Measurements from ENCODE around the gene DNASE1L3. TPM values are rescaled to one million over a fixed set of nuclear protein-coding genes. Genes with fewer than 3 reads are reported as not detected.
"Not testable (repeated sequence)": the region's sequence is repeated elsewhere in the genome, so short reads cannot be mapped to it uniquely, and the experiment has no call there.

Gene DNASE1L3
- 2.3 TPM for total RNA-seq

- DNase-seq (ENCODE audit: low spot score) = no peak
These were observed at the start of gene DNASE1L3 for GRCh38 chr3:58210761-58211460. DNASE1L3 (minus strand) TSS chr3:58210972; CDS start chr3:58210906, 66 bp downstream.

- no peak for DNase-seq (ENCODE audit: low spot score)
These were observed 49.5 kb upstream of the DNASE1L3 start for GRCh38 chr3:58260261-58260731.

GRCh38 chr3:58258392-58259055 lies 47.8 kb upstream of the DNASE1L3 start:
- DNase-seq (ENCODE audit: low spot score) = no peak

- no peak for DNase-seq (ENCODE audit: low spot score)
These were observed 45.7 kb upstream of the DNASE1L3 start for GRCh38 chr3:58256511-58256910.

- DNase-seq (ENCODE audit: low spot score) = no peak
These were observed 45.3 kb upstream of the DNASE1L3 start for GRCh38 chr3:58256061-58256460.

GRCh38 chr3:58254144-58254543 lies 43.4 kb upstream of the DNASE1L3 start:
- no peak for DNase-seq (ENCODE audit: low spot score)

- no peak for DNase-seq (ENCODE audit: low spot score)
These were observed 40.9 kb upstream of the DNASE1L3 start for GRCh38 chr3:58251631-58252035.

- DNase-seq (ENCODE audit: low spot score) = no peak
These were observed 39.4 kb upstream of the DNASE1L3 start for GRCh38 chr3:58250093-58250707.

- DNase-seq (ENCODE audit: low spot score) = no peak
These were observed 38.8 kb upstream of the DNASE1L3 start for GRCh38 chr3:58249358-58250092.

GRCh38 chr3:58246148-58247047 lies 35.6 kb upstream of the DNASE1L3 start:
- no peak for DNase-seq (ENCODE audit: low spot score)

GRCh38 chr3:58243976-58244585 lies 33.3 kb upstream of the DNASE1L3 start:
- DNase-seq (ENCODE audit: low spot score) = no peak

- DNase-seq (ENCODE audit: low spot score) = not testable (repeated sequence)
These were observed 32.1 kb upstream of the DNASE1L3 start for GRCh38 chr3:58242860-58243259.

- DNase-seq (ENCODE audit: low spot score) = no peak
These were observed 31.6 kb upstream of the DNASE1L3 start for GRCh38 chr3:58242340-58242739.

- no peak for DNase-seq (ENCODE audit: low spot score)
These were observed 30.7 kb upstream of the DNASE1L3 start for GRCh38 chr3:58241306-58242044.

- no peak for DNase-seq (ENCODE audit: low spot score)
These were observed 28.1 kb upstream of the DNASE1L3 start for GRCh38 chr3:58238830-58239229.

- DNase-seq (ENCODE audit: low spot score) = peak; percentile 38
These were observed 27.3 kb upstream of the DNASE1L3 start for GRCh38 chr3:58237941-58238681.

GRCh38 chr3:58237238-58237940 lies 26.6 kb upstream of the DNASE1L3 start, which contains the start of gene ABHD6:
ABHD6 (plus strand) TSS chr3:58237792; CDS start chr3:58256587, 18,795 bp downstream.
- peak; percentile 75 for DNase-seq (ENCODE audit: low spot score)

GRCh38 chr3:58236527-58237237 lies 25.9 kb upstream of the DNASE1L3 start:
- DNase-seq (ENCODE audit: low spot score) = no peak
